CD4-positive, alpha-beta memory T cell (primary cell): ENCODE measurements around the gene ZNF585A. TPM values are rescaled to one million over a fixed set of nuclear protein-coding genes. Genes with fewer than 3 reads are reported as not detected.
"Not testable (repeated sequence)": the region's sequence is repeated elsewhere in the genome, so short reads cannot be mapped to it uniquely, and the experiment has no call there.

Experiments
- CTCF ChIA-PET: fragments of 350-600 bp; sonication (Branson Sonifier 250); formaldehyde crosslinking; loops from one replicate; lab custom pipeline; 2021; ENCODE audit warnings: inconsistent platforms; ENCODE audit not compliant: partially characterized antibody; lab: Charles Lee
- POLR2A ChIA-PET: fragments of 350-600 bp; sonication (Branson Sonifier 250); formaldehyde crosslinking; loops from one replicate; lab custom pipeline; 2021; ENCODE audit not compliant: partially characterized antibody; lab: Charles Lee
- DNase-seq, 5 donors: peaks; one replicate each; pipeline versions ENCODE4 v3.0.0 to v3.0.0-alpha.2; 2020 to 2022; ENCODE audit warnings: mixed read lengths in 1 of 5
- H3K27ac ChIP-seq: one replicate; pipeline ENCODE4 v1.7.0; 2013; ENCODE audit warnings: low read depth, low read length
- H3K27me3 ChIP-seq: 2 replicates; pipeline ENCODE4 v1.7.0; 2013; ENCODE audit warnings: mild to moderate bottlenecking, low read length, moderate library complexity; ENCODE audit not compliant: insufficient read depth
- H3K36me3 ChIP-seq: 2 replicates; pipeline ENCODE4 v1.7.0; 2013; ENCODE audit warnings: mild to moderate bottlenecking, low read length, moderate library complexity; ENCODE audit not compliant: insufficient read depth
- H3K4me1 ChIP-seq: 2 replicates; pipeline ENCODE4 v1.7.0; 2013; ENCODE audit warnings: mild to moderate bottlenecking, low read length, moderate library complexity; ENCODE audit not compliant: insufficient read depth
- H3K4me3 ChIP-seq, 2 donors: one replicate each; pipeline ENCODE4 v1.7.0; 2013; ENCODE audit warnings: low read length in 2 of 2, mild to moderate bottlenecking in 1 of 2
- H3K9me3 ChIP-seq, 2 donors: one replicate each; pipeline ENCODE4 v1.7.0; 2013; ENCODE audit warnings: low read length in 2 of 2, control low read depth in 1 of 2; ENCODE audit not compliant: control insufficient read depth in 1 of 2
- H3K27ac Mint-ChIP-seq, 7 donors: one replicate each; pipeline ENCODE4 v1.8.0; 2020 to 2021; ENCODE audit warnings: mixed read lengths in 7 of 7, mild to moderate bottlenecking in 6 of 7, inconsistent platforms in 3 of 7, moderate library complexity in 3 of 7
- H3K27me3 Mint-ChIP-seq, 2 donors: one replicate each; pipeline ENCODE4 v1.8.0; 2020 to 2021; ENCODE audit warnings: mixed read lengths in 2 of 2
- H3K36me3 Mint-ChIP-seq, 2 donors: one replicate each; pipeline ENCODE4 v1.8.0; 2020 to 2021; ENCODE audit warnings: mixed read lengths in 2 of 2, inconsistent platforms in 1 of 2, mild to moderate bottlenecking in 1 of 2
- H3K4me1 Mint-ChIP-seq, 4 donors: one replicate each; pipeline ENCODE4 v1.8.0; 2020 to 2021; ENCODE audit warnings: mixed read lengths in 4 of 4, mild to moderate bottlenecking in 1 of 4
- H3K4me3 Mint-ChIP-seq, 8 donors: one replicate each; pipeline ENCODE4 v1.8.0; 2020 to 2021; ENCODE audit warnings: mixed read lengths in 8 of 8, mild to moderate bottlenecking in 7 of 8, moderate library complexity in 6 of 8, inconsistent platforms in 3 of 8
- H3K9me3 Mint-ChIP-seq, 8 donors: one replicate each; pipeline ENCODE4 v1.8.0; 2020 to 2021; ENCODE audit warnings: mixed read lengths in 8 of 8, mild to moderate bottlenecking in 5 of 8, inconsistent platforms in 3 of 8, moderate library complexity in 1 of 8
- intact Hi-C: fragments of 100-400 bp; cut with micrococcal nuclease; formaldehyde crosslinking; loops from one replicate; pipeline ENCODE4 v1.15.1; 2023
- polyA plus RNA-seq, 2 donors: library from polyadenylated mRNA; unstranded; fragments of 300-500 nt; fragmentation: Illumina TruSeq; gene quantifications; one replicate each; pipeline ENCODE4 v1.2.3, GENCODE V29; 2021
- total RNA-seq, 2 experiments: library from RNA; stranded (reverse); gene quantifications; one replicate each; pipeline ENCODE4 v1.2.3, GENCODE V29; 2021

The ZNF585A gene
- total and polyA plus RNA-seq, 4 experiments from 2014 or later = 16.5 to 42.1 (median 31.7) TPM

DNA sequence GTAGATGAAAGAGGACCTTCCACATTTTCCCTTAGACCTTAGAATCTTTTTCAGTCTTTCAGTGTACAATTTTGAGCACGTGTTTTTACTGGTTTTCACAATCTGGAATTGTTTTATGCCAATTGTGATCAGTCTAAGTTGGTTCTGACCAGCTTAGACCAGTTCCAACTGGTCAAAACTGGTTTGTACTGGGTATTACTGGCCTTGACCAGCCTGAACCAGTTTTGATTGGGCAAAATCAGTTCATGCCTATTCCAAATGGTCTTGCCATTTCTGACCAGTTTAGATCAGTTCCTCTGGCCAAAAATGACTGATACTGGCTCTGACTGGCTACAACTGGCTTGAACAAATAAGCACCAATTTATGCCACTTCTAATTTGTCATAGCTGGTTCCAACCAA, 36.4 kb downstream of the ZNF585A start:
- H3K4me3 Mint-ChIP-seq = no peak overlapping the region
- POLR2A ChIA-PET = no interaction called here
- Histone ChIP-seq H3K27ac (no peak overlapping the region), H3K36me3 (no peaks in the 10 kb centered on the region), H3K9me3 (peaks cover 0 to 72% of the 10 kb centered on the region in 2 donors), H3K4me3 (no peak overlapping the region), H3K27me3 (no peaks in the 10 kb centered on the region), H3K4me1 (no peaks in the 10 kb centered on the region)
- peaks cover 33 to 36% of the 10 kb centered on the region in 2 donors for H3K36me3 Mint-ChIP-seq
- CTCF ChIA-PET = no interaction called here
- no peaks in the 10 kb centered on the region for H3K4me1 Mint-ChIP-seq
- DNase-seq = no peak
- no peaks in the 10 kb centered on the region for H3K27me3 Mint-ChIP-seq
- H3K9me3 Mint-ChIP-seq = peaks cover 3 to 98% (median 86%) of the 10 kb centered on the region in 8 donors
- intact Hi-C loops = no loop called here
- no peak overlapping the region for H3K27ac Mint-ChIP-seq

DNA sequence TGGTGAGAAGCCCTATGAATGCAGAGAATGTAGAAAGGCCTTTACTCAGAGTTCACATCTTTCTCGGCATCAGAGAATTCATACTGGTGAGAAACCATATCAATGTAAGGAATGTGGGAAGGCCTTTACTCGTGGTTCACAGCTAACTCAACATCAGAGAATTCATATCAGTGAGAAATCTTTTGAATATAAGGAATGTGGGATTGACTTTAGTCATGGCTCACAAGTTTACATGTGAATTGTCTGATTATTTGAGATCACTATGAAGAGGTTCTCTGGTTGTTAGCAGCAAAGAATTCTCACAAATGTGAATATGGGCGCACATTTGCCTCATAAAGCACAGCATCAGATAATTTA, 43.7 kb downstream of the ZNF585A start:
- CTCF ChIA-PET = no interaction called here
- intact Hi-C loops = no loop called here
- H3K4me1 ChIP-seq = no peaks in the 10 kb centered on the region
- H3K4me1 Mint-ChIP-seq = peaks cover 0 to 2% (median 0%) of the 10 kb centered on the region in 4 donors
- H3K27ac Mint-ChIP-seq = no peak overlapping the region
- no peaks in the 10 kb centered on the region for H3K27me3 ChIP-seq
- peaks cover 18% of the 10 kb centered on the region for H3K36me3 ChIP-seq
- H3K36me3 Mint-ChIP-seq = peaks cover 62 to 64% of the 10 kb centered on the region in 2 donors
- DNase-seq = no peak
- POLR2A ChIA-PET = no interaction called here
- H3K27me3 Mint-ChIP-seq = no peaks in the 10 kb centered on the region
- peaks cover 26 to 93% of the 10 kb centered on the region in 2 donors for H3K9me3 ChIP-seq
- no peak overlapping the region for H3K27ac ChIP-seq
- H3K4me3 Mint-ChIP-seq = no peak overlapping the region
- peak overlapping the region; percentile 1 to 25 for H3K4me3 ChIP-seq
- peaks cover 0 to 100% (median 98%) of the 10 kb centered on the region in 8 donors for H3K9me3 Mint-ChIP-seq

DNA sequence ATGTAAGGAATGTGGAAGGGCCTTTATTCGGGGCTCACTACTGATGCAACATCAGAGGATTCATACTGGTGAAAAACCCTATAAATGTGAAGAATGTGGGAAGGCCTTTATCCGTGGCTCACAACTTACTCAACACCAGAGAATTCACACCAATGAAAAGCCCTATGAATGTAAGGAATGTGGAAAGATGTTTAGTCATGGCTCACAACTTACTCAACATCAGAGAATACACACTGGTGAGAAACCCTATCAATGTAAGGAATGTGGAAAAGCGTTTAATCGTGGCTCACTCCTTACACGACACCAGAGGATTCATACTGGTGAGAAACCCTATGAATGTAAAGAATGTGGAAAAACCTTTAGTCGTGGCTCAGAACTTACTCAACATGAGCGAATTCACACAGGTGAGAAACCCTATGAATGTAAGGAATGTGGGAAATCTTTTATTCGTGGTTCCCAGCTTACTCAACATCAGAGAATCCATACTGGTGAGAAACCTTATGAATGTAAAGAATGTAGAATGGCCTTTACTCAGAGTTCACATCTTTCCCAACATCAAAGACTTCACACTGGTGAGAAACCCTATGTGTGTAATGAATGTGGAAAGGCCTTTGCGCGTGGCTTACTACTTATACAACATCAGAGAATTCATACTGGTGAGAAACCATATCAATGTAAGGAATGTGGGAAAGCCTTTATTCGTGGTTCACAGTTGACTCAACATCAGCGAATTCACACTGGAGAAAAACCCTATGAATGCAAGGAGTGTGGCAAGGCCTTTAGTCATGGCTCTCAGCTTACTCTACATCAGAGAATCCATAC, 44.3 kb downstream of the ZNF585A start:
- Histone ChIP-seq H3K4me1 (no peaks in the 10 kb centered on the region), H3K27me3 (no peaks in the 10 kb centered on the region), H3K27ac (no peak overlapping the region), H3K9me3 (peaks cover 26 to 93% of the 10 kb centered on the region in 2 donors), H3K36me3 (peaks cover 18% of the 10 kb centered on the region), H3K4me3 (peak overlapping the region; percentile 1 to 25)
- H3K4me3 Mint-ChIP-seq = no peak overlapping the region
- no peak overlapping the region for H3K27ac Mint-ChIP-seq
- intact Hi-C loops = no loop called here
- H3K9me3 Mint-ChIP-seq = peaks cover 0 to 99% (median 97%) of the 10 kb centered on the region in 8 donors
- ChIA-PET POLR2A (no interaction called here), CTCF (no interaction called here)
- peaks cover 61 to 63% of the 10 kb centered on the region in 2 donors for H3K36me3 Mint-ChIP-seq
- H3K4me1 Mint-ChIP-seq = peaks cover 0 to 2% (median 0%) of the 10 kb centered on the region in 4 donors
- no peaks in the 10 kb centered on the region for H3K27me3 Mint-ChIP-seq
- DNase-seq = no peak

DNA sequence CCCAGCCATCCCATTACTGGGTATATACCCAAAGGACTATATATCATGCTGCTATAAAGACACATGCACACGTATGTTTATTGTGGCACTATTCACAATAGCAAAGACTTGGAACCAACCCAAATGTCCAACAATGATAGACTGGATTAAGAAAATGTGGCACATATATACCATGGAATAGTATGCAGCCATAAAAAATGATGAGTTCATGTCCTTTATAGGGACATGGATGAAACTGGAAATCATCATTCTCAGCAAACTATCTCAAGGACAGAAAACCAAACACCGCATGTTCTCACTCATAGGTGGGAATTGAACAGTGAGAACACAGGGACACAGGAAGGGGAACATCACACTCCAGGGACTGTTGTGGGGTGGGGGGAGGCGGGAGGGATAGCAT, 50.4 kb downstream of the ZNF585A start:
- H3K36me3 ChIP-seq, DNase-seq, H3K27ac ChIP-seq, CTCF ChIA-PET, POLR2A ChIA-PET, H3K4me1 Mint-ChIP-seq, H3K27ac Mint-ChIP-seq, H3K4me3 Mint-ChIP-seq, H3K27me3 ChIP-seq, H3K4me1 ChIP-seq, intact Hi-C loops, H3K27me3 Mint-ChIP-seq, H3K4me3 ChIP-seq: not testable (repeated sequence)
- peaks cover 44 to 45% of the 10 kb centered on the region in 2 donors for H3K36me3 Mint-ChIP-seq
- H3K9me3 Mint-ChIP-seq = peaks cover 2 to 81% (median 69%) of the 10 kb centered on the region in 8 donors
- H3K9me3 ChIP-seq = peaks cover 6 to 47% of the 10 kb centered on the region in 2 donors

DNA sequence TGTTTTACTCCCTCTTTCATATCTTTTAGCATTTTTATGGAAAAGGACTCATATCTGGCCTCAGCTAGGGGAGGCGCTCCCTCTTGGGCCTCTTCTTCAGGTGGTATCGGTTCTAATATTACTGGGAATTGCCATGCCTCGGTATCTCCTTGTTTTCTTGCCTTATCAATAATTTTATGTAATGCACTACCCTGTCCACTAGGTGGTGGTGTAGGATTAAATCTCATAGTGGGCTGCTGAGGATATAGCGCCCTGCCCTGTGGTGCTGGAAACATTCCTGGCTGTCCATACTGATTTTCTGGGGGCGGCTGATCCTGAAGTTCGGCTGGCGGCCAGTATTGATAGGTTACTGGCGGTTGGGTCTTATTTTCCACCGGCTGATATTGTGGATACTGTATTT, 58.5 kb downstream of the ZNF585A start:
- peaks cover 0 to 93% (median 86%) of the 10 kb centered on the region in 8 donors for H3K9me3 Mint-ChIP-seq
- ChIA-PET CTCF (no interaction called here), POLR2A (no interaction called here)
- no peaks in the 10 kb centered on the region for H3K27me3 Mint-ChIP-seq
- no peaks in the 10 kb centered on the region for H3K4me1 Mint-ChIP-seq
- Histone ChIP-seq H3K36me3 (peaks cover 9% of the 10 kb centered on the region), H3K4me3 (no peak overlapping the region), H3K9me3 (peaks cover 10 to 45% of the 10 kb centered on the region in 2 donors), H3K27ac (no peak overlapping the region), H3K4me1 (no peaks in the 10 kb centered on the region), H3K27me3 (no peaks in the 10 kb centered on the region)
- no peak overlapping the region for H3K4me3 Mint-ChIP-seq
- intact Hi-C loops = no loop called here
- DNase-seq = no peak
- H3K36me3 Mint-ChIP-seq = peaks cover 74 to 76% of the 10 kb centered on the region in 2 donors
- H3K27ac Mint-ChIP-seq = no peak overlapping the region

DNA sequence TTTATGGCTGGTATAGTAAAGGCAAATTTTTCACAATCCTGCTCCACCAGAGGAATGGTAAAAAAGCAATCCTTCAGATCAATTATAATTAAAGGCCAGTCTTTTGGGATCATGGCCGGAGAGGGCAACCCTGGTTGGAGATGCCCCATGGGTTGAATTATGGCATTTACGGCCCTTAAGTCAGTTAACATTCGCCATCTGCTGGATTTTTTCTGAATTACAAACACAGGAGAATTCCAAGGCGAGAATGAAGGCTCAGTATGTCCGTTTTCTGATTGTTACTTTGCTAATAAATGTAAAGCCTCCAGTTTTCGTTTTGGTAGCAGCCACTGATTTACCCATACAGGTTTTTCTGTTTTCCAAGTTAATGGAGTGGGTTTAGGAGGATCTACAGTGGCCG, 60.7 kb downstream of the ZNF585A start:
- Mint-ChIP-seq H3K4me3 (peak overlapping the region in 1 of 8 donors; percentile 26), H3K36me3 (peaks cover 95 to 97% of the 10 kb centered on the region in 2 donors), H3K9me3 (peaks cover 0 to 100% (median 98%) of the 10 kb centered on the region in 8 donors)
- CTCF ChIA-PET, H3K27ac Mint-ChIP-seq, H3K4me3 ChIP-seq, H3K4me1 Mint-ChIP-seq, H3K27ac ChIP-seq, DNase-seq, H3K27me3 Mint-ChIP-seq, H3K4me1 ChIP-seq, POLR2A ChIA-PET, H3K27me3 ChIP-seq, intact Hi-C loops: not testable (repeated sequence)
- peaks cover 20% of the 10 kb centered on the region for H3K36me3 ChIP-seq
- peaks cover 10 to 52% of the 10 kb centered on the region in 2 donors for H3K9me3 ChIP-seq

DNA sequence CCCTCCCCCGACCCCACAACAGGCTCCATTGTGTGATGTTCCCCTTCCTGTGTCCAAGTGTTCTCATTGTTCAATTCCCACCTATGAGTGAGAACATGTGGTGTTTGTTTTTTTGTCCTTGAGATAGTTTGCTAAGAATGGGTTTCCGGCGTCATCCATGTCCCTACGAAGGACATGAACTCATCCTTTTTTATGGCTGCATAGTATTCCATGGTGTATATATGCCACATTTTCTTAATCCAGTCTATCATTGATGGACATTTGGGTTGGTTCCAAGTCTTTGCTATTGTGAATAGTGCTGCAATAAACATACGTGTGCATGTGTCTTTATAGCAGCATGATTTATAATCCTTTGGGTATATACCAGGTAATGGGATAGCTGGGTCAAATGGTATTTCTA, 68.4 kb downstream of the ZNF585A start:
- H3K27ac ChIP-seq, H3K4me1 ChIP-seq, POLR2A ChIA-PET, intact Hi-C loops, H3K27ac Mint-ChIP-seq, H3K27me3 Mint-ChIP-seq, H3K4me3 Mint-ChIP-seq, CTCF ChIA-PET, H3K4me3 ChIP-seq, DNase-seq, H3K4me1 Mint-ChIP-seq, H3K27me3 ChIP-seq: not testable (repeated sequence)
- Histone ChIP-seq H3K36me3 (peaks cover 38% of the 10 kb centered on the region), H3K9me3 (peaks cover 0 to 31% of the 10 kb centered on the region in 2 donors)
- Mint-ChIP-seq H3K36me3 (peaks cover 93 to 96% of the 10 kb centered on the region in 2 donors), H3K9me3 (peaks cover 3 to 96% (median 90%) of the 10 kb centered on the region in 8 donors)
